Activated CD4-positive, CD25-positive, alpha-beta regulatory T cell treated with anti-CD3 and anti-CD28 coated beads, Interleukin-2, amount 50 U/mL, for 72 hours (primary cell): ENCODE measurements around the gene H6PD.
A peak's percentile ranks its signal among the peaks of the same experiment; 100 is the strongest.
"Not testable (repeated sequence)": the region's sequence is repeated elsewhere in the genome, so short reads cannot be mapped to it uniquely, and the experiment has no call there.

ENCODE experiments used
- DNase-seq: peaks from one replicate; pipeline ENCODE4 v3.0.0; 2021

The H6PD gene

GRCh38 chr1:9280015-9280860 lies 45.7 kb downstream of the H6PD start:
- peak; percentile 61 for DNase-seq

- no peak for DNase-seq
These were observed 46.7 kb downstream of the H6PD start for GRCh38 chr1:9281071-9281827.

GRCh38 chr1:9281908-9282695 lies 47.5 kb downstream of the H6PD start:
- no peak for DNase-seq

GRCh38 chr1:9282696-9282955 lies 48.1 kb downstream of the H6PD start:
- no peak for DNase-seq

GRCh38 chr1:9284061-9284460 lies 49.5 kb downstream of the H6PD start:
- DNase-seq, result no peak

GRCh38 chr1:9286556-9286955 lies 52.0 kb downstream of the H6PD start:
- no peak for DNase-seq

- DNase-seq, result peak; percentile 91
These were observed 54.5 kb downstream of the H6PD start for GRCh38 chr1:9289090-9289534.

- no peak for DNase-seq
These were observed 55.3 kb downstream of the H6PD start for GRCh38 chr1:9289711-9290485.

- no peak for DNase-seq
These were observed 57.4 kb downstream of the H6PD start for GRCh38 chr1:9291914-9292360.

- DNase-seq, result peak; percentile 58
These were observed 58.0 kb downstream of the H6PD start, which contains the start of gene SPSB1 for GRCh38 chr1:9292361-9293240. SPSB1 (plus strand) TSS chr1:9292894; CDS start chr1:9355892, 62,998 bp downstream.

- DNase-seq, result no peak
These were observed 58.6 kb downstream of the H6PD start for GRCh38 chr1:9293241-9293532.

GRCh38 chr1:9293533-9294404 lies 59.2 kb downstream of the H6PD start:
- DNase-seq, result peak; percentile 61

- no peak for DNase-seq
These were observed 59.8 kb downstream of the H6PD start for GRCh38 chr1:9294405-9294773.

GRCh38 chr1:9294910-9295636 lies 60.5 kb downstream of the H6PD start:
- DNase-seq, result no peak

GRCh38 chr1:9295884-9296283 lies 61.3 kb downstream of the H6PD start:
- DNase-seq, result no peak

GRCh38 chr1:9296850-9297249 lies 62.3 kb downstream of the H6PD start:
- DNase-seq, result no peak

- DNase-seq, result no peak
These were observed 63.3 kb downstream of the H6PD start for GRCh38 chr1:9297831-9298230.

GRCh38 chr1:9298282-9298681 lies 63.7 kb downstream of the H6PD start:
- DNase-seq, result no peak

- DNase-seq, result not testable (repeated sequence)
These were observed 65.3 kb downstream of the H6PD start for GRCh38 chr1:9299571-9300541.
